ENCODE measurements around the gene DNAH3.

DNAH3 gene

GRCh38 chr16:20883554-20884239 lies 266.9 kb downstream of the DNAH3 start:
- no peak for DNase-seq (ENCODE audit: low read depth in 2 of 3, low spot score in 1 of 3)
